ENCODE measurements around the gene STXBP6.

Gene STXBP6

DNA sequence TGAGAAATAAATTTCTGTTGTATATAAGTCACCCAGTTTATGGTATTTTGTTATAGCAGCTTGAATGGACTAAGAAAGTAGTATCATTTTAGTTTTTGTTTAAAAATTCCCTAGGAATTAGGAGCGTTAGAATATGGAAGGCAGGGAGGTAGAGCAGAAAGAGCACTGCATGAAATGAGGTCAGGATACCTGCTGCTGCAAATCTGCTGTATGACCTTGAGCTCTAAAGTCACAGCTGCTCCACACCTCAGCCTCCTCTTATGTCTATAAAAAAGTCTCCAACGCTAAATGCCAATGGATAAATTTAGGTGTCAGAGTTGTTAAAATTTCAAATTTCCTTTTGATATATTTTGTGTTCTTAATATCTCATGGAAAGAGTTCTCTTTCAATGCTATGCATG, 235.0 kb downstream of the STXBP6 start:
- TF ChIP-seq, protein P1, sequence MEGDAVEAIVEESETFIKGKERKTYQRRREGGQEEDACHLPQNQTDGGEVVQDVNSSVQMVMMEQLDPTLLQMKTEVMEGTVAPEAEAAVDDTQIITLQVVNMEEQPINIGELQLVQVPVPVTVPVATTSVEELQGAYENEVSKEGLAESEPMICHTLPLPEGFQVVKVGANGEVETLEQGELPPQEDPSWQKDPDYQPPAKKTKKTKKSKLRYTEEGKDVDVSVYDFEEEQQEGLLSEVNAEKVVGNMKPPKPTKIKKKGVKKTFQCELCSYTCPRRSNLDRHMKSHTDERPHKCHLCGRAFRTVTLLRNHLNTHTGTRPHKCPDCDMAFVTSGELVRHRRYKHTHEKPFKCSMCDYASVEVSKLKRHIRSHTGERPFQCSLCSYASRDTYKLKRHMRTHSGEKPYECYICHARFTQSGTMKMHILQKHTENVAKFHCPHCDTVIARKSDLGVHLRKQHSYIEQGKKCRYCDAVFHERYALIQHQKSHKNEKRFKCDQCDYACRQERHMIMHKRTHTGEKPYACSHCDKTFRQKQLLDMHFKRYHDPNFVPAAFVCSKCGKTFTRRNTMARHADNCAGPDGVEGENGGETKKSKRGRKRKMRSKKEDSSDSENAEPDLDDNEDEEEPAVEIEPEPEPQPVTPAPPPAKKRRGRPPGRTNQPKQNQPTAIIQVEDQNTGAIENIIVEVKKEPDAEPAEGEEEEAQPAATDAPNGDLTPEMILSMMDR (IDR thresholded peaks at IDR 0.05; ENCODE audit: control insufficient read depth, insufficient read depth, low read depth, low read length, missing control alignments): no peak
- no peak for DNase-seq (ENCODE audit: low read depth)
- H3K4me3 ChIP-seq (ENCODE audit: control insufficient read depth, low read depth, low read length): no peak overlapping the region

DNA sequence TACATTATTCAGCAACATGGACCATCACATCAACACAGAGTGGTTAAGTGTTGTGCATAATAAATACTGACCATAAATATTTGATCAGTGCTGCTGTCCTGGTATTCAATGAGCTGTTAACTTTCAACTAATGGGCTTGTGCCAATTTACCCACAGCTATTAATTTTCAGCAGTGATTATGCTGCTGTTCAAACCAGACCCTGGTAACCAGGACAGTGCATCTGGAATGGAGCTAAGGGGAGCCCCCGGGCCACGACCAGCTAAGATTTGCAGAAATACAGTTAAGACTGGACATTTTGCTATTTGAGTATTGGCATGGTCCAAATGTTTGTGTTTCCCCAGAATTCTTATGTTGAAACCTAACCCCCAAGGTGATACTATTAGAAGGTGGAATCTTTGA, 235.6 kb downstream of the STXBP6 start:
- TF ChIP-seq, protein P1 (IDR thresholded peaks at IDR 0.05; ENCODE audit: control insufficient read depth, insufficient read depth, low read depth, low read length, missing control alignments): no peak
- no peak overlapping the region for H3K4me3 ChIP-seq (ENCODE audit: control insufficient read depth, low read depth, low read length)
- no peak for DNase-seq (ENCODE audit: low read depth)

DNA sequence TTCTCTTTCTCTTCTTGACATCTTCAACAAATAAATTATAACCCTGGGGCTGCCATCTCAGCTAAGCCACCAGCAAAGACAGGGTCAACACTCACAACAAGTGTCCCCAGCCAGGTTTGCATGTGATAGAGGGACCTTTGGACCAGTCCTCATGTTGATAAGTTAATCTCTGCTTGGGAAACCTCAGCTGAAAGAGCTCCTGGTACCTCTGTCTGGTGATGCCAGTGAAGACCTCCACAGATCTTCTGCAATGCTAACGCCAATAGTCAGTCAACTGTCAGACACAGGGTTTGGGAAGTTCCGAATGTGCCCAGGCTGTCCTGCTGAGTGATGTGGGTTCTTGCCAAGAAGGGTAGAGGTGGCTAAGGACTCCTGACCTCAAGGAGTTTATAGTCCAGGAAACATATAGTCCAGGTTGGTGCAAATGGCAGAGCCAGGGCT, 236.1 kb downstream of the STXBP6 start:
- no peak overlapping the region for H3K4me3 ChIP-seq (ENCODE audit: control insufficient read depth, low read depth, low read length)
- no peak for DNase-seq (ENCODE audit: low read depth)
- TF ChIP-seq, protein P1 (IDR thresholded peaks at IDR 0.05; ENCODE audit: control insufficient read depth, insufficient read depth, low read depth, low read length, missing control alignments): no peak

DNA sequence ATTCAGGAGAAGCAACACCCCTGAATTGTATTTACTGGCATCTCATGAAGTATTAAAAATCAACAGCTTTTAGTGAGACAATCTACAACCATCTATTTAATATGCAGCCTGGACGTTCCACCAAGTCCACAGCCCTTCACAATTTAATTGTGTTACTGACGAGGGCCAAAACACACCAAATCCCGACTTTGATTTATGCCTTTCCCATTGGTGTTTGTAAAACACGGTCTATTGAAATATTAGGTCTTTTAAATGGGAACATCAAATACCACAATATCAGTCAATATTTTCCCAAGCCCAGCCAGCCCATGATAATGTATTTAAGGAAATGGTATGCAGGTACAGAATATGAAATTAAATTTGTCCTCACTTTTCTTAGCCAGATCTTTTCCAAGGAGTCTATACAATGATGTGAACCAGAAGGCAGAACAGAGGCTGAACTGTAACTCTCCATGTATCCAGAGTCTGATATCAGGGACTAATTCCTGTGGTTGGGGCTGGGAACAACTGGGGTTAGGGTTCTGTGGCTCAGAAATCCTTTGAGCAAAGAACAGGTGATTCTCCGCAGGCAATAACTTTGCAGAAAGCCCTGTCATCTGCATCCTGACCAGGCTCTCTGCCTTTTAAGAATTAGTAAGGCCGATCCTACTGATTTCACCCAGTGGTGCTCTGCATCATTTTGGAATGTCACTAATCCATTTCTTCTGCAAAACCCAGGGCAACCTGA, 236.7 kb downstream of the STXBP6 start:
- TF ChIP-seq, protein P1 (IDR thresholded peaks at IDR 0.05; ENCODE audit: control insufficient read depth, insufficient read depth, low read depth, low read length, missing control alignments): no peak
- no peak for DNase-seq (ENCODE audit: low read depth)
- H3K4me3 ChIP-seq (ENCODE audit: control insufficient read depth, low read depth, low read length): no peak overlapping the region

DNA sequence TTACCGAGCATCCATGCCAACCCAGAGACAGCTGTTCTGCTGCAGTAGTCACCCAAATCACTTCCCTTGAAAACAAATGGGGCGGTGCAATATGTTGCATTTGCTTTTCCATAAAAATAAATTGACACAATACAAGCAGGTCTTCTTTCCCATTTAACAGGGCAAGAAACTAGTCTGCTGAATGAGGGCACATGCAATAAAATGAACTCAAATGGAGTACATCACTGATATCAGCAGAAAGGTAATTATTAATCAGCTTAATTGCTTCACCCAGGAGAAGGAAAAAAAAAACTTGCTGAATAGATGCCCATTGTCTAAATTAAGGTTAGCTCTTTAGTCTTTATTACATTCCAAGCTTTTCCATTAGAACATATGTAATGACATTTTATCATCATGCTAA, 240.8 kb downstream of the STXBP6 start:
- TF ChIP-seq, protein P1 (IDR thresholded peaks at IDR 0.05; ENCODE audit: control insufficient read depth, insufficient read depth, low read depth, low read length, missing control alignments): no peak
- H3K4me3 ChIP-seq (ENCODE audit: control insufficient read depth, low read depth, low read length): no peak overlapping the region
- DNase-seq (ENCODE audit: low read depth): no peak

DNA sequence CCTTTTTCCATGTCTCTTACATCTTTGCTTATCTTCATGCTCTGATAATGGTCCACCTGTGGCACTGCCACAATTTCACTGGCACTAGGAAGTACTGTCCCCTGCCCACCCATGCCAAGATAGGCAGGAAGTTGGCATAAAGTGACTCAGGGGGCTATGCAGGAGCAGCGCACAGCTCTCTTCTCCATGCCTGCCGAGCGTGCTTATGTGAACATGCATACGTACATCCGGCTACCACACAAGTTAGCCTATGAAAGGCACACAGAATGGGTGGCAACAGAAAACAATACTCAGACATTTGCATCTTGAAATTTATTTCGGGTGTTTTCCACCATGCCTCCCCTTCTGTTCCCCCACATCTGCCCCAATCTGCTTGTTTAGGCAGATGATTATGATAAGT, 241.5 kb downstream of the STXBP6 start:
- DNase-seq (ENCODE audit: low read depth): no peak
- TF ChIP-seq, protein P1 (IDR thresholded peaks at IDR 0.05; ENCODE audit: control insufficient read depth, insufficient read depth, low read depth, low read length, missing control alignments): no peak
- no peak overlapping the region for H3K4me3 ChIP-seq (ENCODE audit: control insufficient read depth, low read depth, low read length)
